Chondrocyte (in vitro differentiated cells): ENCODE results near the gene SUV39H2. TPM values are rescaled to one million over a fixed set of nuclear protein-coding genes. Genes with fewer than 3 reads are reported as not detected.
A peak's percentile ranks its signal among the peaks of the same experiment; 100 is the strongest.

Experiments used
- DNase-seq: peaks from one replicate; pipeline ENCODE4 v3.0.0; 2021; ENCODE audit warnings: mixed read lengths, low spot score
- H3K27ac Mint-ChIP-seq: one replicate; pipeline ENCODE4 v1.8.0; 2021; ENCODE audit warnings: mild to moderate bottlenecking, moderate library complexity, mixed read lengths; ENCODE audit not compliant: unreplicated experiment
- H3K27me3 Mint-ChIP-seq: 2 replicates; pipeline ENCODE4 v1.8.0; 2021; ENCODE audit warnings: low read depth, mixed read lengths
- H3K36me3 Mint-ChIP-seq: 2 replicates; pipeline ENCODE4 v1.8.0; 2021; ENCODE audit warnings: low read depth, mixed read lengths
- H3K4me1 Mint-ChIP-seq: 2 replicates; pipeline ENCODE4 v1.8.0; 2021; ENCODE audit warnings: low read depth, mild to moderate bottlenecking, mixed read lengths
- H3K4me3 Mint-ChIP-seq: one replicate; pipeline ENCODE4 v1.8.0; 2021; ENCODE audit warnings: mild to moderate bottlenecking, moderate library complexity, mixed read lengths; ENCODE audit not compliant: unreplicated experiment
- H3K9me3 Mint-ChIP-seq: 2 replicates; pipeline ENCODE4 v1.8.0; 2021; ENCODE audit warnings: low read depth, mixed read lengths
- CTCF ChIP-seq: fragments of 200-600 bp; sonication (generic); IDR thresholded peaks from 2 replicates; pipeline ENCODE4 v1.5.0; 2021; ENCODE audit warnings: antibody characterized with exemption, mild to moderate bottlenecking, moderate library complexity
- total RNA-seq: library from RNA; stranded (reverse); gene quantifications from 3 replicates; pipeline ENCODE4 v1.2.1, GENCODE V29; 2021

SUV39H2 gene
- total RNA-seq, 1 donor from 2014 or later: 9.2 TPM

- Mint-ChIP-seq H3K4me3 (no peak overlapping the region), H3K9me3 (no peaks in the 10 kb centered on the region), H3K27ac (no peak overlapping the region), H3K36me3 (peaks cover 20% of the 10 kb centered on the region), H3K4me1 (peaks cover 14% of the 10 kb centered on the region), H3K27me3 (no peaks in the 10 kb centered on the region)
- no peak for DNase-seq
- no peak for TF ChIP-seq CTCF
These were observed 35.2 kb upstream of the SUV39H2 start for GRCh38 chr10:14843327-14843988.

- no peak for DNase-seq
- Mint-ChIP-seq H3K4me3 (no peak overlapping the region), H3K36me3 (peaks cover 19% of the 10 kb centered on the region), H3K27me3 (no peaks in the 10 kb centered on the region), H3K4me1 (peaks cover 4% of the 10 kb centered on the region), H3K9me3 (no peaks in the 10 kb centered on the region), H3K27ac (peak overlapping the region; percentile 17)
- no peak for TF ChIP-seq CTCF
These were observed 33.7 kb upstream of the SUV39H2 start for GRCh38 chr10:14844948-14845347.

- no peak overlapping the region for H3K4me3 Mint-ChIP-seq
- H3K27me3 Mint-ChIP-seq: no peaks in the 10 kb centered on the region
- H3K9me3 Mint-ChIP-seq: no peaks in the 10 kb centered on the region
- H3K4me1 Mint-ChIP-seq: no peaks in the 10 kb centered on the region
- peaks cover 13% of the 10 kb centered on the region for H3K36me3 Mint-ChIP-seq
- no peak for TF ChIP-seq CTCF
- no peak overlapping the region for H3K27ac Mint-ChIP-seq
- DNase-seq: no peak
These were observed 26.4 kb upstream of the SUV39H2 start for GRCh38 chr10:14852236-14852635.

GRCh38 chr10:14855453-14855852, 23.2 kb upstream of the SUV39H2 start:
- no peak for TF ChIP-seq CTCF
- DNase-seq: no peak
- Mint-ChIP-seq H3K36me3 (peaks cover 14% of the 10 kb centered on the region), H3K27ac (no peak overlapping the region), H3K27me3 (no peaks in the 10 kb centered on the region), H3K4me3 (no peak overlapping the region), H3K9me3 (no peaks in the 10 kb centered on the region), H3K4me1 (peaks cover 7% of the 10 kb centered on the region)

- H3K9me3 Mint-ChIP-seq: no peaks in the 10 kb centered on the region
- H3K36me3 Mint-ChIP-seq: peaks cover 15% of the 10 kb centered on the region
- peaks cover 7% of the 10 kb centered on the region for H3K4me1 Mint-ChIP-seq
- H3K27me3 Mint-ChIP-seq: no peaks in the 10 kb centered on the region
- no peak overlapping the region for H3K4me3 Mint-ChIP-seq
- no peak for TF ChIP-seq CTCF
- no peak overlapping the region for H3K27ac Mint-ChIP-seq
- DNase-seq: no peak
These were observed 20.2 kb upstream of the SUV39H2 start for GRCh38 chr10:14858338-14858960.
